ENCODE results near the gene TBC1D17.

- no peak for TF ChIP-seq POLR2A (IDR thresholded peaks at IDR 0.05; ENCODE audit: low read length)
- no peak for TF ChIP-seq GATA1 (IDR thresholded peaks at IDR 0.05; ENCODE audit: low read depth, low read length)
Observed at GRCh38 chr19:49923055-49924003, 45.8 kb downstream of the TBC1D17 start.

All from erythroblast (primary cell).